Lower leg skin (tissue), 4 donors: ENCODE results near the gene ZC3H12C. TPM values are rescaled to one million over a fixed set of nuclear protein-coding genes. Genes with fewer than 3 reads are reported as not detected.

Experiments used
- DNase-seq, 2 donors: peaks; one replicate each; pipeline ENCODE4 v3.0.0-alpha.2; 2019; ENCODE audit warnings: low spot score in 2 of 2
- H3K4me3 ChIP-seq: fragments of 200-600 bp; sonication (generic); 2 replicates; pipeline ENCODE4 v1.5.1; 2017; ENCODE audit warnings: mild to moderate bottlenecking, low read depth; ENCODE audit not compliant: poor library complexity, severe bottlenecking
- POLR2A ChIP-seq, 2 donors: fragments of 450-650 bp; IDR thresholded peaks; one replicate each; pipeline ENCODE4 v1.6.1; 2016 to 2017; ENCODE audit warnings: antibody characterized with exemption in 2 of 2, mild to moderate bottlenecking in 1 of 2, moderate library complexity in 1 of 2
- WGBS, 2 donors: methylation state at CpG; one replicate each; pipeline ENCODE4 v1.1.5; 2018; 5-methylcytosine and 5-hydroxymethylcytosine counted together
- intact Hi-C: fragments of 100-400 bp; cut with DNase I; formaldehyde crosslinking; loops from one replicate; pipeline ENCODE4 v1.15.0; 2023; ENCODE audit warnings: low total_unique reads
- total RNA-seq, 4 donors: library from RNA; depleted of rRNA; stranded (reverse); fragments of >200 nt; gene quantifications; one replicate each; pipeline ENCODE4 v1.1.0, GENCODE V29; 2016
- TF ChIP-seq, protein P1 (sequence below), 3 donors: fragments of 450-650 bp; IDR thresholded peaks; one replicate each; pipeline ENCODE4 v1.5.1; 2016; ENCODE audit warnings: antibody characterized with exemption in 3 of 3, mild to moderate bottlenecking in 3 of 3, moderate library complexity in 2 of 3

Gene ZC3H12C
- total RNA-seq, 4 donors from 2014 or later = 13.7 to 22.6 (median 14.6) TPM

DNA sequence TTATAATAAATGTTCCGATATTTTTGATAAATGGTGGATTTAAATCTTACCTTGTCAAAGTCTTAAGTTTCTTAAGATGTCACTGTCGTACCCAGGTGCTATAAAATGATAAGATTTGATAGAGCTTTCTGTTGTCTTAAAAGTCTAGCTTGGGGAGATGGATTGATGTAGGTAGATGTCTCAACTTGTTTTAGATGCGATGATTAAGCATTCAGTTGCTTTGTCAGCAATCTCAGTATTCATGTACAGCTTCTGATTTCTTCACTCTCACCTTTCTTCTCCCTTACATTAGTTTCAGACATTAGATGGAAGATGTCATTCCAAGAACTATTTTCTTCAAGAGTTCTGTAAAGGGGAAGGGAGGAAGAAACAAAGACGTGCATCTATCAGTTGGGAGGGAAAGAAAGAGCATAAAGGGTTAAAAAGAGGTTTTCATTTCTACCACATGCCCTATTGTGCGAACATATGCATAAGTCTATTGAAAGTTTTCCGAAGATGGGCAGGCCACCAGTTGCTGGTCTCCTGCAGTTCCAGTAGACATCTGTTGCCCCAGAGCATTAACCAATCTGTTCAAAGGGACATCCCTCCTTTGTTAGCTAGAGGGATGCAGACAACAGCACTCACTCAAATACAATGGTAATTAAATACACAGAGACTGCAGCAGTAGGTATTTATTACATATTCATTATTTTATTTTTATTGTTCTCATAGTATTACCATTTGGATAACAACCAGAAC is 38.4 kb downstream of the ZC3H12C start:
- DNase-seq = no peak
- 67 to 69% methylated on average over 6 of the region's 6 CpGs for WGBS, 2 donors
- intact Hi-C loops = no loop called here
- no peak overlapping the region for H3K4me3 ChIP-seq
- TF ChIP-seq, protein P1, sequence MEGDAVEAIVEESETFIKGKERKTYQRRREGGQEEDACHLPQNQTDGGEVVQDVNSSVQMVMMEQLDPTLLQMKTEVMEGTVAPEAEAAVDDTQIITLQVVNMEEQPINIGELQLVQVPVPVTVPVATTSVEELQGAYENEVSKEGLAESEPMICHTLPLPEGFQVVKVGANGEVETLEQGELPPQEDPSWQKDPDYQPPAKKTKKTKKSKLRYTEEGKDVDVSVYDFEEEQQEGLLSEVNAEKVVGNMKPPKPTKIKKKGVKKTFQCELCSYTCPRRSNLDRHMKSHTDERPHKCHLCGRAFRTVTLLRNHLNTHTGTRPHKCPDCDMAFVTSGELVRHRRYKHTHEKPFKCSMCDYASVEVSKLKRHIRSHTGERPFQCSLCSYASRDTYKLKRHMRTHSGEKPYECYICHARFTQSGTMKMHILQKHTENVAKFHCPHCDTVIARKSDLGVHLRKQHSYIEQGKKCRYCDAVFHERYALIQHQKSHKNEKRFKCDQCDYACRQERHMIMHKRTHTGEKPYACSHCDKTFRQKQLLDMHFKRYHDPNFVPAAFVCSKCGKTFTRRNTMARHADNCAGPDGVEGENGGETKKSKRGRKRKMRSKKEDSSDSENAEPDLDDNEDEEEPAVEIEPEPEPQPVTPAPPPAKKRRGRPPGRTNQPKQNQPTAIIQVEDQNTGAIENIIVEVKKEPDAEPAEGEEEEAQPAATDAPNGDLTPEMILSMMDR (IDR thresholded peaks at IDR 0.05) = no peak
- TF ChIP-seq POLR2A (IDR thresholded peaks at IDR 0.05) = no peak

GRCh38 chr11:110133160-110133559 is 40.0 kb downstream of the ZC3H12C start:
- 87 to 94% methylated on average over 2 of the region's 2 CpGs for WGBS, 2 donors

DNA sequence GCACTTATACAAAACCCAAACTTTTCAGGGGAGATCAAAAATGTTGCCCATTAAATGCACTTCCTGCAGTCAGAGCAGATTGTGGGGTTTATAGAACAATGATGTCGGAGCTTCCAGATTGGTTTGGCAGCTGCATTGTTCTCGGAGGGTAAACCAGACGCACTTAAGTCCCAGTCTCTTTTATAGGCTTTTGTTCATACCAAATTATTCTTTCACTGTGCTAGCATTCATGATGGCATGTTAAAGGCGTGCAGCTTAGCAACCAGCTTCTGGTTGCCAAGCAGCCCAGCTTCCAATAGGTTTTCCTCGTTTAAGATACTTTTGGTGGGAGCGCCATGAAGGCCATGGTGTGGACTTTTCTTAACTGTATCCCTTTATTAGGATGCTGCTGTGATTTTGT is 40.9 kb downstream of the ZC3H12C start:
- WGBS, 2 donors = 65 to 70% methylated on average over 6 of the region's 6 CpGs
- no peak overlapping the region for H3K4me3 ChIP-seq
- intact Hi-C loops = no loop called here
- no peak for DNase-seq
- TF ChIP-seq, protein P1 (IDR thresholded peaks at IDR 0.05) = no peak
- no peak for TF ChIP-seq POLR2A (IDR thresholded peaks at IDR 0.05)

More at GRCh38 chr11:110133160-110133559, 40.0 kb downstream of the ZC3H12C start:
- TF ChIP-seq, protein P1 (IDR thresholded peaks at IDR 0.05) = no peak
- no peak for TF ChIP-seq POLR2A (IDR thresholded peaks at IDR 0.05)
- DNase-seq = no peak
- H3K4me3 ChIP-seq = no peak overlapping the region
- intact Hi-C loops = no loop called here

DNA sequence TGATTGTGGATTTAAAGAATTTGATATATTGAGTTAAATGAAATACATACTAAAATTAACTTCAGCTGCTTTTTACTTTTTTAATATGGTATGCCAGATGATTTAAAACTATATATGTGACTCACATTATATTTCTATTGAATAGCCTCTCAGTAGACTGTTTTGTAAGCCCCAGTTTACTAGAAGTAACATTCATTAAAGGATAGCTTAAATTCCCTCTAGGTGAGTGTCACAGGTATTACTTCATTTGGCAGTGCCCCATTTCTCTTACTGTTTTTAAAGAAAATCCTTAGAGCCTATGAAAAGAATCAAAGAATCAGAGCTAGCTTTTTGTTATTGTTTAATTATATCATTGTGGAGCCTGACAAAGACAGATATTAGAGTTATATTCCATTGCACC is 48.6 kb downstream of the ZC3H12C start:
- no peak for TF ChIP-seq POLR2A (IDR thresholded peaks at IDR 0.05)
- TF ChIP-seq, protein P1 (IDR thresholded peaks at IDR 0.05) = no peak
- no peak overlapping the region for H3K4me3 ChIP-seq
- intact Hi-C loops = no loop called here
- no peak for DNase-seq

GRCh38 chr11:110147962-110148709 is 54.9 kb downstream of the ZC3H12C start:
- intact Hi-C loops = no loop called here
- TF ChIP-seq, protein P1 (IDR thresholded peaks at IDR 0.05) = no peak
- no peak for TF ChIP-seq POLR2A (IDR thresholded peaks at IDR 0.05)
- DNase-seq = no peak
- no peak overlapping the region for H3K4me3 ChIP-seq
- 50 to 63% methylated on average over 3 of the region's 3 CpGs for WGBS, 2 donors
